HG03378 (cell line): ENCODE results near the gene BTNL3.
"Not testable (repeated sequence)": the region's sequence is repeated elsewhere in the genome, so short reads cannot be mapped to it uniquely, and the experiment has no call there.

Experiments used
- ATAC-seq: cut with Tn5 transposase; IDR thresholded peaks from one replicate; pipeline ENCODE4 v1.9.1; 2021; ENCODE audit warnings: mild to moderate bottlenecking, moderate library complexity; ENCODE audit not compliant: unreplicated experiment

The BTNL3 gene

GRCh38 chr5:181017448-181017847 lies 28.8 kb downstream of the BTNL3 start:
- ATAC-seq: not testable (repeated sequence)

GRCh38 chr5:181020688-181021087 lies 32.0 kb downstream of the BTNL3 start:
- ATAC-seq: no peak

GRCh38 chr5:181024245-181025064 lies 35.8 kb downstream of the BTNL3 start:
- ATAC-seq: no peak

GRCh38 chr5:181027452-181028031 lies 38.9 kb downstream of the BTNL3 start:
- ATAC-seq: no peak

GRCh38 chr5:181028032-181028819 lies 39.6 kb downstream of the BTNL3 start:
- no peak for ATAC-seq

GRCh38 chr5:181031716-181032115 lies 43.1 kb downstream of the BTNL3 start:
- ATAC-seq: no peak

GRCh38 chr5:181035991-181036815 lies 47.6 kb downstream of the BTNL3 start:
- ATAC-seq: no peak

- no peak for ATAC-seq
Observed at GRCh38 chr5:181036816-181037364, 48.2 kb downstream of the BTNL3 start.

GRCh38 chr5:181037365-181037861 lies 48.8 kb downstream of the BTNL3 start:
- ATAC-seq: no peak

GRCh38 chr5:181039471-181039870 lies 50.8 kb downstream of the BTNL3 start:
- ATAC-seq: no peak

GRCh38 chr5:181039931-181040630 lies 51.4 kb downstream of the BTNL3 start, which contains the start of gene BTNL9:
TSS of gene BTNL9 (plus strand) at chr5:181040266. CDS start at chr5:181045490, 5,224 bp downstream.
- ATAC-seq: no peak

- ATAC-seq: no peak
Observed at GRCh38 chr5:181040631-181040945, 51.9 kb downstream of the BTNL3 start.

- no peak for ATAC-seq
Observed at GRCh38 chr5:181041043-181041442, 52.4 kb downstream of the BTNL3 start.

- ATAC-seq: no peak
Observed at GRCh38 chr5:181042036-181042713, 53.5 kb downstream of the BTNL3 start.

GRCh38 chr5:181042722-181043121 lies 54.1 kb downstream of the BTNL3 start:
- ATAC-seq: no peak

- ATAC-seq: no peak
Observed at GRCh38 chr5:181043285-181044092, 54.8 kb downstream of the BTNL3 start.

GRCh38 chr5:181044093-181044599 lies 55.5 kb downstream of the BTNL3 start:
- ATAC-seq: no peak

- ATAC-seq: no peak
Observed at GRCh38 chr5:181044662-181045305, 56.1 kb downstream of the BTNL3 start.
